Stimulated activated CD8-positive, alpha-beta memory T cell treated with anti-CD3 and anti-CD28 coated beads, Interleukin-15, amount 100 ng/mL, for 1 hour (primary cell): ENCODE measurements around the gene CRACDL.
"Not testable (repeated sequence)": the region's sequence is repeated elsewhere in the genome, so short reads cannot be mapped to it uniquely, and the experiment has no call there.

Experiments
- DNase-seq: peaks from one replicate; pipeline ENCODE4 v3.0.0-alpha.2; 2020; ENCODE audit warnings: low read depth

The CRACDL gene

DNA sequence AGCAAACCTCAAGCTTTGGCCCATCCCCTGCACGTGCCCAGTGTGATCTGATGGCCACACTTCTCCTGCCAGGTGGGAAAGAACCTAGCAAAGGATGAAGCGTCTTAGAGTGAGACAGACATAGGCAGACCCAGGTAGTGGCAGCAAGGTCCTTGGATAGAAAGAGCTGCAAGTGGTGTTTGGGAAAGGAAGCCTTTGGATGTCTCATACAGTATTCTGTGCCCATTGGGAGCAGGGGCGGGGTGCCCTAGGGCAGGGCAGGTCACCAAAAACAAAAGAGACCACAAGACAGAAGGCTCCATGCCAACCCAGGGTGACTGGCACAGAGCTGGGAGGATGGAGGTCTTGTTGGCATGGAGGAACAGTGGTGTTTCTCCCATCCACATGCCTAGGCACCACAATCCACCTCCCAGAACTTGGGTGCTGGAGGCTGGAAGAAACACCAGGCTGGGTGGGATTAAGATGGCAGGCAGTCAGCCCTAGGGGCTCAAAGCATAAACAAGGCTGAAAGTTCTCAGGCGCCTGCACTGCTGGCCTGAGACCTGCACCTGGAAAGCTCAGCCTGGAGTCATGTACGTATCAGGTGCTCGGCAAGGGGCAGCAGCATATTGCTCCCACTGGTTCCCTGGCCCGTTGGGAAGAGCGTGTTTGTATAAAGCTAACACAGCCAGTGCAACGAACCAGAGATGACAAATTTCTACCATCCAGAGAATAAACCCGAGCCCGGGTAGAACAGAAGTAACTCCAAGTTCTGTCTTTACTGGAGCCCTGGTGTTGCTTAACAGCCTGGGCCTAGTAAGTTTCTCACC lies 52.9 kb downstream of the CRACDL start:
- no peak for DNase-seq

DNA sequence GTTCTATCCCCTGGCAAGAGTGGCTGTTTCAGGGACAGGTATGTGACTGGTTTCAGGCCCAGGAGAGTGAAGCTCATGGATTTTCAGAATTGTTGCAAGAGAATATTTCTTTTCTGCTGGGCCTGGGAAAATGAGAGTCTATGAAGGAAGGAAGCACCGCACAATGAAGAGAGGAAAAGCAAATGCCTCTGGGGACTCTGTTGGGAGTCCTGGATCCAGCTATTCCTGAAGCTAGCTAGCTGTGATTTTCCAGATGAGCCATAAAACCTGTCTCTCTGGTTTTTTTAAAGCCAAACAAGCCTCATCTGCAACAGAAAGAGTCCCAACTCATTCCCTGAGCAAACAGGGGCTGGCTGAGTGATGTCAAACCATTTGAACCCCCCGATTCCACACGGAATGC lies 53.7 kb downstream of the CRACDL start:
- DNase-seq = no peak

DNA sequence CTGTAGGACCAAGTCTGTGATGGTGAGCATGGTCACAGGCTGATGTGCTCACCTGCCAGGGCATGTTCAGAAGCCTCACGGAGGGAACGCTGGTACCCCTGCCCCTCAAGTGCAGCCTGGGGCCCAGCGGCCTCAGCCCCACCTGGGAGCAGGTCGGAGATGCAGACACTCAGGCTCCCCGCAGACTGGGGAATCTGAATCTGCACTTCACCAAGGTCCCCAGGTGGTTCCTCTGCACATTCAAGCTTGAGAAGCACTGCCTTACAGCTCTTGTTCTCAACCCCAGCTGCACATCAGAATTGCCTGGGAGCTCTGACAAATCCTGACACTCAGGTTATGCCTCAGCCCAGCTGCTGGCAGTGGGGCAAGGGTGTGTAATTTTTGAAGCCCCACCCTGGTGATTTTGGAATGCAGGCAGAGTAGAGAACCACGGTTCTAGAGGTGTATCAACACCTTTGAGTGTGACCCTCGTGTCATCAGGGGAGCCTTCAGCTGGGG lies 54.8 kb downstream of the CRACDL start:
- DNase-seq = no peak

DNA sequence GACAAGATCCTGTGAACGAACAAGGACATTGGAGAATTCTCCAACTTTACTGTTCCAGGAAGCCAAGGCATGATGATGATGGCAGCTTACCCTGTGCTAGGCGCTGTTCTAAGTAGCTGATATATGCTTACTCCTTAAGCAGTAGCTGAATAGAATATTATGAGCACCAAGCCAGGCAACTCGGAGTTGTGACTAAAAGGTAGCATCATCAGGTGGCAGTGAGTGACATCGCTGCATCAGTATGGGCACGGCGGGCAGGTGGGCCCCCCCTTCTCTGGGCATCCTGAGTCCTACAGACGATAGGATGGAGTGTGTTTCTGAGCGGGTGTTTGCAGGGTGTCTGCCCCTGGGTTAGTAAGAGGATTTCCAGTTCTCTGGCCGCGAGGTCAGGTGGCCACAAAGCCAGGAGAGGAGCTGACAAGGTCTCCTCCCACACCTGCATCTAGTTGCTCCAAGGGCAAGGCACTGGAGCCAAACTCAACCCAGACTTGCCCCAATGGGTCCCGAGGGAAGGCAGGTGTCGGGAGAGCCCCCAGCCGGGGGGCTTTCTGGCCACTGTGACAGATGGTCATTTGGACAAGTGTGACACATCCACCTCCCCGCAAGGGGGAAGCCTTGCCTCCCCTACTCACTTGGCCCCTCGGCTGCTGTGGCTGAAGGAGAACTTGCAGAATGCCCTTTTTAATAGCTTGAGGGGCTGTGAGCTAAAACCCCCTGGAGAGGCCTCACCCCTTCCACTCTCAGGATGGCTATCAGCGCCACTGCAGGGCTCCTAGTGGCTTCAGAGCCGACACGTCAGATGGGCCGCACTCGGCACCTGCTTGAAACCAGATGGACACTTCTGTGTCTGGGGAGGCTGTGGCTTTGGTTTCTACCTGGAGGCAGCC lies 55.5 kb downstream of the CRACDL start:
- no peak for DNase-seq

DNA sequence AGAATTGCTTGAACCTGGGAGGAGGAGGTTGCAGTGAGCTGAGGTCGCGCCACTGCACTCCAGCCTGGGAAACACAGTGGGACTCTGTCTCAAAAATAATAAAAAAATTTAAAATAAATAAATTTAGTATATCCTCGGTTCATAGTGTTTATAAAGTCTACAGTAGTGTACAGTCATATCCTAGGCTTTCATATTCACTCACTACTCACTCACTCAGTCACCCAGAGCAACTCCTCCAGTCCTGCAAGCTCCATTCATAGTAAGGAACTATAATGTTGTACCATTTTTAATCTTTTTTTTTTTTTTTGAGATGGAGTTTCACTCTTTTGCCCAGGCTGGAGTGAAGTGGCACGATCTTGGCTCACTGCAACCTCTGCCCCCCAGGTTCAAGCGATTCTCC lies 58.4 kb downstream of the CRACDL start:
- not testable (repeated sequence) for DNase-seq

DNA sequence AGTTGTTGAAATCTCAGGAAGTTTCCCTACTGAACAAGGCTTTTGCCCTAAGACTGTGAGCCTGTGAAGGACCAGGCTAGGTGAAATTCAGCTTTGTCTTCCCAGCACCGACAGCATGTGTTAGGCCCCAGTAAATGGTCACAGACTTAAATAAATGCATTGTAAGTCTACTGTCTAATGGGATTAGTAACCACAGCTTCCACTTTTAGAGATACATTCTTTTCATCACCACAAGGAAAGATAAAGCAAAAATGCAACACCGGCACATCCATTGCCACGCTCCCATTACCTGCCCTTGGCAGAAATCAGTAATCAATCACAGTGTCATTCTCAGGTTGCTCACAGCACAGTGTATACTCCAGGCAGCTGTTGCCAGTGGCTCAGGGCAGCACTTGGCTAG lies 59.3 kb downstream of the CRACDL start:
- DNase-seq = no peak

DNA sequence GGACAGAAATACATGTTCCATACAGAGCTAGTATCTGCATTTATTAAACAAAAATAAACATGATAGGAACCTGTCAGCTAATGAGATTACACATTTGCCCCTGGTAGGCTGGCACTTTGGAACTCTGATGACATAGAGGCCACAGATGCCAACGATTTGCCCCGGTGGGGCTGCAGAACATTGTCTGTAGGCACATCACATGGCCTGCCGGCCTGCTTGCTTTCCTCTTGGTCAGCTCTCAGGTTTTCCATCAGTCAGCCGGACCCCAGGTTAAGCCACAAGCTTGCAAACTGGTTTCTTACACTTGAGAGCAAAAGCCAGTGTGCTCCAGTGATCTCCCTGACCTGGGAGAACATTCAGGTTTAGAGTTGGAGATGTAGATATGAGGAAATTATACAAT lies 60.3 kb downstream of the CRACDL start:
- no peak for DNase-seq

DNA sequence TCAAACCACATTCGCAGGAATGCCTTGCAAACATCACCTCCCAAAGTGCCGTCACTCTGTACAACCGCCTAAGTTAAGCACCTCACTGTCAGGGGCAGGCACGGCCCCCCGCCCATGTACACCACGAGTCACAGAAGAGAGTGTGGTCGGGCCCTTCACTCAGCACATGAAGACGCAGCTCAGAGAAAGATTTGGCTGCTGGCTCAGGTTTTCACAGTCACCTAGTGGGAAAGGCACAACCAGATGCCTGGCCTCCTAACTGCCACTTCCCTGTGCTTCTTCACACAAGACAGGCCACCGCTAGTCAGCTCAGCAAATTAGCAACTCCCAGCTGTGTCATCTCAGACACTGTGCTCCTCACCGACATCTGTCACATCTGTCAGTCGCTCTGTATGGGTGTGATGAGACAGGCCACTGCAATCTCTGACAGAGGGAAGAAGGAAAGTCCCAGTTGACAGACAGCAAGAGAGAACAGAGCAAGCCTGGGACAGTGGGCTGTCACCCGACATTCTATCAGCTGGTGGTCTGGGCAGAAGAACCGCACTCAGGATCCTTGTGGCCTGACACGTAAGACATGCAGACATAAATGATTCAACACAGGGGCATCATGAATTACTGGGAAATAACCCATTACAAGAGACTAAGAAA lies 60.8 kb downstream of the CRACDL start:
- DNase-seq = no peak

DNA sequence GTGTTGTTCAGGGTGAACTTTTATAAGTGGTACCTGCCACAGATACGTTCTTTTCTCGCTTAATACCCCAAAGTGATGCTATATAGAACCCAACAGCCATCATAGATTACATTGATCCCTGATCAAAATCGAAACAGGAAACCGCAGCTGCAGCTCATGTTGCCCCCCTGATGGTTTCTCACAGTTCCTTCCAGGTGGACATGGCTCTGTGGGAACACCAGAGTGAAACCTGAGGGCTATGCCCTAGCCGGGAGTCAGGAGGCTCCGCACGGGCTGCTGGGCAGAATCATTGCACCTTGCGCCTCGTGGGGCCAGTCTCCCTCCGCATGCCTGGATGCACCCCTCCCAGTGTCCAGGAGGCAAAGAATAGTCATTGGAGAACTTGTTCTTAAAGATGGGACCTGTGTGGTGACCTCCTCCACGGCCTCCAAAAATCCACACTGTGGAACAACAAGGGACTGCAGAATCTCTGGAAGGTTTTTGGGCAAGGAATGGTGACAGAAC lies 61.8 kb downstream of the CRACDL start:
- no peak for DNase-seq

DNA sequence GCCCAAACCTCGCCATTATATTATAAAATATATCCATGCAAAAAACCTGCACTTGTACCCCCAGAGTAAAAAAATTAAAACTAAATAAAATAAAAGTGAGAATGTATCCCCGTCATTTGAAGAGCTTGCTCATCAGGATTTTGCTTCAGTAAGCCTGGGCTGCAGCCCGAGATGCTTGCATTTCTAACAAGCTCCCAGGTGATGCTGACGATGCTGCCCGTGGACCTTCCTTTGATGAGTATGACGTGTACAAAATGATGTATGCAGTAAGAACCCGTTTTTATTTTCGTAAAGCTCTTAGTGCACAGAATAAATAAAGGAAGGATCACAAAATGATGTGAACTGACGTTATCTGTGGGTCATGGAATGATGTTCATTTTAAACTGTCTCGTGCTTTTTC lies 63.5 kb downstream of the CRACDL start:
- DNase-seq = no peak

DNA sequence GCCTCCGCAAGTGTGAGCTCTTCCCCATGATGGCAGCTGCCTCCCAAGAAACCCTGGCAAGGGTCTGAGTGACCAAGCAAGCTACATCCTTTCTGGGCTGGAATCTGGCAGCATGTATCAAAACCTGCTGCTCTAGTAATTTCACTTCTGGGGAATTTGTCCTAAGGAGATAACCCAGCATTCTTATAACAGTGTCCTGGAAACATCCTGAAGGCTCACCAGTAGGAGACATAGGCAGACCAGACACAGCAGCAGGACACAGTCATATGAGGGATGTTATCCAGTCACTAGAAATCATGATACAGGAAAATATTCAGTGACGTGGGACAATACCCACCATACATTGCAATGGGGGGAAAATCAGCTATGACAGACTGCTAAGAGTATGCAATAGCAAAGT lies 64.5 kb downstream of the CRACDL start:
- DNase-seq = no peak

DNA sequence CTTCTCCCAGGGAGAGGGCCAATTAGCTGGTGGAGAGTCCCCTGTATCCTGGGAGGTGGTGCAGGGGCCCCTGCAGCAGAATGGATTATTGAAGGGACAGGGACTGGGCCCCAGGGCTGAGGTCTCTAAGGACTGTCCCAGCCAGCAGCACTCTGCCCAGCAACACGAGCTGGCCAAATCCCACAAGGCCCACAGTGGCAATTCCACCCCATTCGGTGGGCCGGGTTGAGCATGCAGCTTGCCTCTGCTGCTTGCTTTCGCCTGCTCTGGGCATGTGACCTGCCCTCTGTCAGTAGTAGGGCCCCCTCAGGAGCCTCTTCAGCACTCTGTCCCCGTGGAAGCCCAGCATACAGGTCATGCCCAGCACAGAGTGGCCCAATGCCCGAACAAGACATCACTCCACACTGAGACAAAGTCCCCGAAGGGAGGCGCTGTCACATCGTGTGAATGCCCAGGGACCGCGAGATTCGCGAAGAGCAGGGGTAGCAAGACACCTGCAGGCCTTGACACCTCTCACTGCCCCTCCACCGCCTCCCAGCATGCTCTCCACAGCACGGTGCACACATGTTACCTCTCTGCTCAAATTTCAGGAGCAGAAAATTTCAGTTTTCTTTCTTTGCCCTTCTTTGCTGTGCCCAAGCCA lies 65.4 kb downstream of the CRACDL start:
- DNase-seq = no peak

DNA sequence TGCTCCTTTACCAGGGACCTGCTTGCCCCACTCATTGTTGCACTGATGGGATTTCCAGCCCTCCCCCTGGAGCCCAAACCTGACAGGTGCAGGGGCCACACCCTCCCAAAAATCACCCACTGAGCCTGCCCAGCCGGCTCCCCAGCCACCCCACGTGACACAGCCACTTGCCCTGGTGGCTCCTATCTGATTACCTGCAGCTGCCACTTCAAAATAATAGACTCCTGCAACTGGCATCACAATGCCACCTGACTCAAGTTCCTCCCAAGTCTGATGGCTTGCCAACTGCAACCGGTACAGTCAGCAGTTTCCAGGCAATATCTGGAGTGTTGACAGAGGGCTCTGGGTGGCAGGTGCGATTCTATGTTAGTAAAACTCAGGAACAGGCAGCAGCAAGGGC lies 66.2 kb downstream of the CRACDL start:
- no peak for DNase-seq

DNA sequence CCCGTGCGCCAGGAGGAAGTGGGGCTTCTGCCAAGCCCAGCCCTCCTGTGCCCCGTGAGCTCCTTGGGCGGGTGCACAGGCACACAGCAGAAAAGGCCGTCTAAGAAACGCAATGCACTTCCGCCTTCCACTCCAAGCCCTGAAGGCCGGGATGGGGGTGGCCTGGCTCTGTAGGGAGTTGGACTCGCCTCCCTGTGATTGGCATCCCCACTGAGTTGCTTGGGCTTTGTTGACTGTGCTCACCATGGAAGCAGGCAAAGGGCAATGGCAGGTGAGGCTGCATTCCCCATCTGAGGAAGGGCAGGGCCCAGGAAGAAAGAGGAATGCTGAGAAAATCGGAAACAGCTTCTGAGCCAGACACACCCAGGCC lies 66.8 kb downstream of the CRACDL start:
- no peak for DNase-seq

DNA sequence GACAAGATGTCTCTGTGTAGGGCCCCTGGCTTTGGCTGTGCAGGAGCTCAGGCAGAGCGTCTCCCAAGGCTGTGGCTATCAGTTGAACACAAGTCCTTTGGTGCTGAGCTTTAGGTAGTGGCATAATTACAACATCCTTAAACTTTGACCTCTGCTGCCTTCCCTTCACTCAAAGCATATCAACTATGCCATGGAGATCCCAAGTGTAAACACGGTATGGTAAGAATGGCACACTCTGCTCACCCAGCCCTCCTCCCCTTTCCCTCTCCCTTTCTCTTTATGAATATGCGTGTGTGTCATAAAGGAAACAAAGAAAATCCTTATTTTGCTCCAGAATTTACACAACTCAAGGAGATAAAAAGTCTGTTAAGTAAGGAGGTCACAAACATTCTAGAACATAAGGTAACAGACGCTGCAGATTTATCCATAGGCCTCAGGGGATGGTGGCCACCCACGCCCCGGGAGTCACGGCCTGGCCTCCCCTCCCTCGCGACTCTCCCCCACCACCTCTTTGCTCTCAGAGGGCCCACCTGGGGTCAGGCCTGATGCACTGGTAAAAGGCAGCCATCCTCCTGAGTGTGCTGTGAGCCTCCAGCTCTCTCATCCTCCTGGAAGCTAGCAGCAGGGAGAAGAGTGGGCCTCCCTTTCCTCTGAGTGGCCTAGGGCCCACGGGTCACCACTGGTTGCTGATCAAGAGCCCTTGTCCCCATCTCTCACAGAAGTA lies 67.3 kb downstream of the CRACDL start:
- DNase-seq = no peak

DNA sequence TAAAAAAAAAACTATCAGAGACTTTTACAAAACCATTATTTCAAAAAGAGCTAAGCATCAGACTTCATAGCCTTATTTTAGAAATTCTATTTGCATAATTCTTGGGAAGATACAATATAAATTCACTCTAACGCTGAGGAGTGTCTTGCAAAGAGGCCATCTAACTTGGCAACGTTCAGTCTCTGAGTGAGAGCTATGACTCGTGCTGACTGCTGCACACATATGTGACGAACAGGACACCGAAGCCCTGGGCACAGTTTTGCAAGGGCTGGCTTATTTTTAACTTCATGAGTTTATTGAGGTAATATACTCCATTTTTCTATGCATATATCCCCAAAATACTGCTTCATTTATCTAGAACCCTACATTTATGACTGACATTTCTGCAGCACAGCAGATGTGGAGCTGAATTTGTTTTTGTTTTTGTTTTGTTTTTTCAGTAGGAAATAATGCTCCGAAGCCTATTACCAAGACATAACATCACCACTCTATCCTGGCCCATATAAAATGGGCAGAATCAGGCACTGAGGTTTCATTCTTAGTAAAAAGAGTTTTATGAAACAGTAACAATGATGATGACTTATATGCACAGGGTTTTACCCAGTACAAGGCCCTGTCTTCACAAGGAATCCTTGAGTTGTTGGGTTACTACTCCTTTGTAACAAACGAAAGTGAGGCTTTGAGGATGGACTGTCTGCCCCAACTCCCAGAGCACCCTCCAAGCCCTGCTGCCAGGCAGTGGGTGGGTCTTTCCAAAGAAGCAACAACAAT lies 68.3 kb downstream of the CRACDL start:
- DNase-seq = no peak

DNA sequence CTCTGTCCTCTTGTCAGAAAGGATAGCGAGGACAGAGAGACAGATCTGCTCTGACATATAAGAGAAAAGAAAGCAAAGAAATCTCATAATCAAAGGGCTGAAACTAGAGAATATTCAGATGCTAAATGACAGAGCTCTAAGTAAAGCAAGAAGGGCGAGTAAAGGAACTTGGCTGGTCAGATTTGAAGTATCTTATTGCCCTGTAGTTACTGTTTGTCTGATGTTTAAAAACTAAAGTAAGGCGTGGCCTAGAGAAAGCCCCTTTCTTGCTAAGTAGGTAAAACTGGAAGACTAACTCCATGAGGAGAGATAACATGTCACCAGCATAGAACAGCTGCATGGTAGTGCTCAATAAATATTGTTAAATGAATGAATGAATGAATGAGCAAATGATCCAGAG lies 70.0 kb downstream of the CRACDL start:
- no peak for DNase-seq

DNA sequence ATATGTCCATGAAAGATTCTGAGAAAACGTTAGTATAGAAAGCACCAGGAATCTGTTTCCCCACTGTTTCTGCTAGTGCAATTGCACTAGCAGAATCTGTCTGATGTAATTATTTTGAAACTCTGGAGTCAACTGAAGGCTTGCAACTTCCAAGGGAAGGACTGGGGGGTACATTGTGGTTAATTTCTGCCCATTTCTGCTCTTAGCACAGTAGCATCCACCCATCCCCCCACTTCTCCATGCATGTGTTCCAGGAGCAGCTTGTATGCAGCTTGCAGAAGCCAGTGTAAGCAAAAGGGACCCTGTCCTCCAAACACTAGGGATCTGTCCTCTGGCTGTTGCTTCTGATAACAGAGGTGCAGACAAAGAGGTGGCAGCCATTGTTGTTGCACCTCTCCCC lies 74.4 kb downstream of the CRACDL start:
- no peak for DNase-seq

DNA sequence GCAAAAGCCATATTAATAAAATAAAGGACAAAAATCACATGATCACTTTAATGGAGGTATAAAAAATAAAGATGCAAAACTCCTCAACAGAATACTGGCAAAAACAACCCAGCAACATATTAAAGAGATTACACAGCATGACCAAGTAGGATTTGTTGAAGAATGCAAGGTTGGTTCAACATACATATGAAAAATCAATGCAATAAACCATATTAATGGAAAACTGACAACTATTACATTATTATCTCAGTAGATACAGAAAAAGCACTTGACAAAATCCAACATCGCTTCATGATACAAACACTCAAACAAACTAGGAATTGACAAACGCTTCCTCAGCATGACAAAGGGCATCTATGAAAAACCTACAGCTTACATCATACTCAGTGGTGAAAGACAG lies 76.7 kb downstream of the CRACDL start:
- DNase-seq = no peak

DNA sequence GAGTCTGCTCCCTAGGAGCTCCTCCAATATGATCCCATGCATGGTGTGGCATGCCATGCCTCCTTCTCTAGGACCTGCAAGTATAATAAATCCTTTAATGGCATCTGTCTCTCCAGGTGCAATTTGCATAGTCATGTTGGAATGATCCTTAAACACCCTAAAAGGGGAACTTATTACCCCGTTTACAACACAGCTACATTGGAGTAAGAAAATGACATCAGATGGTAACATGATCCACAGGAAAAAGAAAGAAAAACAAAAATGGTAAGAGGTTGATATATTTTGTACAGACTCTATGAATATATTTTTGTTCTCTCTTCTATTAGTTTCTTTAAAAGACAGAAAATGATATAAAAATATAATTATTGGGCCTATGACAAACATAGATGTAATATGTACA lies 79.0 kb downstream of the CRACDL start:
- no peak for DNase-seq

DNA sequence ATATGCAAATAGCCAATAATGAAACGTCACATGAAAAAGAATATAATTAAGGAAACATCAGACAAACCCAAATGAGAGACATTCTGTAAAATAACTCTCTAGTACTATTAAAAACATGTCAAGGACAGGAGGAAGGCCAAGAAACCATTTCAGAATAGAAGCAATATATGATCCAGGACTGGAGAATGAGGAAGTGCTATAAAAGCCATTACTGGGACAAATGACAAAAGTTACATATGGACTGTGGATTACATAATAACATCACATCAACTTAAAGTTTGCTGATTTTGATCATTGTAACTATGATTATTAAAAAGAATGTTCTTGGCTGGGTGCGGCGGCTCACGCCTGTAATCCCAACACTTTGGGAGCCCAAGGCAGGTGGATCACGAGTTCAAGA lies 81.3 kb downstream of the CRACDL start:
- DNase-seq = no peak
